GM21529 (cell line): Measurements from ENCODE around the gene FLAD1.
A peak's percentile ranks its signal among the peaks of the same experiment; 100 is the strongest.

ENCODE experiments used
- ATAC-seq: cut with Tn5 transposase; IDR thresholded peaks from one replicate; pipeline ENCODE4 v1.9.1; 2021; ENCODE audit not compliant: unreplicated experiment

Gene FLAD1

GRCh38 chr1:154982897-154983648, at the start of gene FLAD1:
FLAD1 (plus strand) TSS chr1:154983344; CDS start chr1:154983695, 351 bp downstream.
- ATAC-seq: peak; percentile 98

DNA sequence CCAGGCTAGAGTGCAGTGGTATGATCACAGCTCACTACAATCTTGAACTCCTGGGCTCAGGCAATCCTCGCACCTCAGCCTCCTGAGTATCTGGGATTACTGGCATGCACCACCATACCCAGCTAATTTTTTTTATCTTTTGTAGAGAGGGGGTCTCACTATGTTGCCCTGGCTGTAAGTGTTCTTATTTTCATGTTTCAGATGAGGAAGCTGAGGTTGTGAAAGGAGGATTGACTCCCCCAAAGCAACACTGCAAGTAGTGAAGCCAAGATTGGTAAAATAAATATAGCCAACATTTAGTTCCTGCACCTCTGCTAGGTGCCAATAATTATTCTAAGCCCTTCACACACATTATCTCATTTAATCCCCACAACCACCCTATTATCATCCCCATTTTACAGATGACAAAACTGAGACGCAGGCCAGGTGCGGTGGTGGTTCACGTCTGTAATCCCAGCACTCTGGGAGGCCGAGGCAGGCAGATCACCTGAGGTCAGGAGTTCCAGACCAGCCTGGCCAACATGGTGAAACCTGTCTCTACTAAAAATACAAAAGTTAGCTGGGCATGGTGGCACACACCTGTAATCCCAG, 48.7 kb upstream of the FLAD1 start:
- no peak for ATAC-seq

DNA sequence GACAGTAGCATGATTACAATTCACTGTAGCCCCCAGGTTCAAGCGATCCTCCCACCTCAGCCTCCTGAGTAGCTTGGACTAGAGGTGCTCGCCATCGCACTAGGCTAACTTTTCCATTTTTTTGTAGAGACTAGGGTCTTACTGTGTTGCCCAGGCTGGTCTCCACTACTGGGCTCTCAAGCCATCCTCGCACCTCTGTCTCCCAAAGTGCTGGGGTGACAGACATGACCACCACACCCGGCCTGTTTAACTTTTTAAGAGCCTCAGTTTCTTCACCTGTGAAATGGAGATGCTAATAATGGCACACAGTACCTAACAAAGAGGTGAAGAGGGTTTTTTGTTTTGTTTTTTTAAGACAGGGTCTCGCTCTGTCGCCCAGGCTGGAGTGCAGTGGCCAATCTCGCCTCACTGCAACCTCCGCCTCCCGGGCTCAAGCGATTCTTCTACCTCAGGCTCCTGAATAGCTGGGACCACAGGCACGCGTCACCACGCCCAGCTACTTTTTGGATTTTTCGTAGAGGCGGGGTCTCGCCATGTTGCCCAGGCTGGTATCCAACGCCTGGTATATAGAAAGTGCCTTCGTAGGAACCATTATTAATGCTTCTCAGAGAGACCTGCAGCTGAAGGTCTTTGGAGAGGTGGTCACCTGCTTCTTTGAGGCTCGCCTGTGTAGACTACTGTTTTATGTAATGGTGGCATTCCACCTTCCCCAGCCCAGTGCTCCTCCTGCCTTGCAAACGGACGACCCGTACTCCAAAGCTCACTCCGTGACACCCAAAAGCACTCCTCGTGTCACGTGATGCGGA, 47.2 kb upstream of the FLAD1 start:
- ATAC-seq: no peak

GRCh38 chr1:154936555-154937084, 46.5 kb upstream of the FLAD1 start, which contains the start of gene PMVK:
PMVK (minus strand) TSS chr1:154936719; CDS start chr1:154936685, 34 bp downstream.
- ATAC-seq: peak; percentile 69

DNA sequence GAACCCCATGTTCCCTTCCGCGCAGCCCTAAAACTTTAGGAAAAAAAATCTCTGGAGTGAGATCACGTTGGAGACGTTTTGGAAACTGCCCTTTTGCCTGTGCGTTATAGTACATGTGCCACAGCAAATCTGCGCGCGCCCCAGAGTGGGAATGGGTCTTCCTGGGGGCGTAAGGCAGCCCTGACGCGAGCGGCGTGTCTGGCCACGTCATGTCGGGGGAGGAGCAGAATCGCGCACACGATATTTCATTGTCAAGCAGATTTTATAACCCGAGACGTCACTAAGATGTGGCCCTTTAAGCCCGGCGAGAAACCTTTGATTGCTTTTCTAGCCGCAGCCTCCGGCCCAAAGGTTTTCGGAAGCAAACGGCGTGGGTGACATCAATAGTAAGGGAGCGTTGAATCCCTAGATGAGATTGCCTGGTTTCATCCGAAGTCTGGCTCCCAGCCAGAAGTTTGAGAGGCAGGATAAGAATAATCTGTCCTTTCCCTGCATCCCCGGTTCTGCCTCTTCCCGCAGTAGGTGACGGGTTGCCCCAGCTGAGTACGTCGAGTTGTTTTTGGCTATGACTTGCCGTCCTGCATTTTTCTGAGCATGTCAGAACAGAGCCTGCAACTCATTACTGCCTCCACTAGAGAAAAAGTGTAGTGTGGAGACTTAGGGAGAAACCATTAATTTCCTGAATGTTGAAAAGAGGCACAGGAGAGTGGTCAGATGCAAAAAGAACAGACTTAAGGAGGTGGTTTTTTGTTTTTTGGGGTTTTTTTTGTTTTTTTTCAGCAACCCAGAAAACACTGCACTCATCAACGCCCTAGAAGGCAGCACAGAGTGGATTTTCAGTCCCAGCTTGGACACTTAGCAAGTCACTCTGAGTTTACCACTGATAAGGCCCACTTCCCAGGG, 45.8 kb upstream of the FLAD1 start:
- ATAC-seq: peak; percentile 48

- no peak for ATAC-seq
These were observed 45.2 kb upstream of the FLAD1 start for GRCh38 chr1:154937988-154938386.

- no peak for ATAC-seq
These were observed 44.3 kb upstream of the FLAD1 start for GRCh38 chr1:154938604-154939399.

DNA sequence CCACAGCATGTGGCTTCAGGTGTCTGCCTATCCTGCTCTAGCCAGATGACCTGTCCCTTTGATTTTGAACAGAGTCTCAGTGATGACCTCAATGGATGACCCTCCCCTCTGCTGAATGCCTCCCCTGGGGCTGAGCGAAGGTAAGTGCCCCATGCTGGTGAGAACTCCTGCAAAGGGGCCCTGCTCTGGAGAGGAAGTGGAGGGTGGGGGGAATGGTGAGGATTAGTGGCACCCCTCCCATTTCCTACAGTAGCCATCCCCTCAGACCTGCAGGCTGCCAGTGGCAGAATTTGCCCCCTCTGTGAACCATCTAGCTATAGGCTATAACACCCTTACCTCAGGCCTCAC, 43.0 kb upstream of the FLAD1 start:
- ATAC-seq: no peak

GRCh38 chr1:154940651-154941194, 42.4 kb upstream of the FLAD1 start:
- ATAC-seq: no peak

DNA sequence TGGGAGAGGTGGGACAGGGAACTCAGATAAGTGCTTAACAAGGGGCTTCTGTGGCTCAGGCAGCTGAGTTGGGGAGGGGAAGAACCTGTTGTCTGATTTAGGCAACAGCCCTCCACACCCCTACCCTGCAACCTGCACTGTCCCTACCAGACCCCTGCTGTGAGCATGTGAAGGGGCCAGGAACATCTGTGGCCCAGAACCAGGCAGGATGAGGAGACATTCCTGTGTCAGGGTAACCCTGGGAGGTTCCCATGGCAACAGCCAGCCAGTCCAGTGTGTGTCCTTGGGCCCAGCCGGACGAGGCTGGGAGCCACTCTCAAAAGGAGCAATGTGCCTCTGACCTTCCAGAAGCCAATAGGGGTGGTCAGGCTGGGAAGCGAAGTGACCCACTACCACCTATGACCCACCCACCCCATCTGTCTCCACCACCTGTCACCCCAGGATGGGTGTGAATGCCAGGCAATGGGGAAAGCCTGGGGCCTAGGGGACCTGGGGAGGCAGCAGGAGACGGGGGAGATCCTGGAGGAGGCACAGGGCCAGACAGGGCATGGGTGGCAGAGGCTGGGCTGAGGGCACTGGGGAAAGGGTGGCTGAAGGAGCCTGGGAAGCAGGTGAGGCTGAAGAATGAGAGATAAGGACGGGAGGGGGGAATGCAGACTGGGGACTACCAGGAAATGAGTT, 41.7 kb upstream of the FLAD1 start:
- no peak for ATAC-seq

DNA sequence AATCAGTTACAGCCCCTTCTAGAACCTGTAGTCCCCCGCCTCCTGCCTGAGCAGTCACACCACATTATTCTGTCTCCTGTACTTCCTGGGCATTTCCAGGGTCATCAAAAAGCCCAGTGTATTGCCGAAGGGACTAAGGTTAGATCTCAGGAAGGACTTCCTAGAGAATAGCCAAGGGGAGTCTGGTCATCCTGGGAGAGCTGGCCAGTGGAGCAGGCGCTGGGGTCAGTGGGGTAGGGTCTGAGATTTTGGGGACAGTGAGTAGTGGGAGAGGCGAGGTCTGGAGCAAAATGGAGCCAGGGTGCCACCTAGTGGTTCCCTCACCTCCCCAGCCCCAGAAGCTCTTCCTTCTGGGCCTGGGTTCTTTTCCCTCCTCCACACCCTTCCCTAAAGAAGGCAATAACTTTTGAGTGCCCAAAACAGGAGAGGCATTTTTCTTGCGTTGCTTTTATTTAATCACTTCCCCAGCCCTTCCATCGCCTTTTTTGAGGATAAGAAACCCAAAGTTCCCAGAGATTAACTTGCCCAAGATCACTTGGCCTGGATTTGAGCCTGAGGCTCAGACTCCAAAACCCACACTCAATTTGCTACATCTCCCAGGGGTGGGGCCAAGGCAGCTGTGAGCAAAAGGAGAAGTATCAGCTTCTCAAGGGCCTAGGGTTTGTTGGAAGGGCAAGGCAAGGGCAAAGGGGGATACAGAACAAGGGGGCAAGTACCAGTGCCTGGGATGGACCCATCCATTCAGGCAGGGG, 39.3 kb upstream of the FLAD1 start:
- ATAC-seq: no peak

GRCh38 chr1:154944401-154945159, 38.6 kb upstream of the FLAD1 start:
- ATAC-seq: no peak

DNA sequence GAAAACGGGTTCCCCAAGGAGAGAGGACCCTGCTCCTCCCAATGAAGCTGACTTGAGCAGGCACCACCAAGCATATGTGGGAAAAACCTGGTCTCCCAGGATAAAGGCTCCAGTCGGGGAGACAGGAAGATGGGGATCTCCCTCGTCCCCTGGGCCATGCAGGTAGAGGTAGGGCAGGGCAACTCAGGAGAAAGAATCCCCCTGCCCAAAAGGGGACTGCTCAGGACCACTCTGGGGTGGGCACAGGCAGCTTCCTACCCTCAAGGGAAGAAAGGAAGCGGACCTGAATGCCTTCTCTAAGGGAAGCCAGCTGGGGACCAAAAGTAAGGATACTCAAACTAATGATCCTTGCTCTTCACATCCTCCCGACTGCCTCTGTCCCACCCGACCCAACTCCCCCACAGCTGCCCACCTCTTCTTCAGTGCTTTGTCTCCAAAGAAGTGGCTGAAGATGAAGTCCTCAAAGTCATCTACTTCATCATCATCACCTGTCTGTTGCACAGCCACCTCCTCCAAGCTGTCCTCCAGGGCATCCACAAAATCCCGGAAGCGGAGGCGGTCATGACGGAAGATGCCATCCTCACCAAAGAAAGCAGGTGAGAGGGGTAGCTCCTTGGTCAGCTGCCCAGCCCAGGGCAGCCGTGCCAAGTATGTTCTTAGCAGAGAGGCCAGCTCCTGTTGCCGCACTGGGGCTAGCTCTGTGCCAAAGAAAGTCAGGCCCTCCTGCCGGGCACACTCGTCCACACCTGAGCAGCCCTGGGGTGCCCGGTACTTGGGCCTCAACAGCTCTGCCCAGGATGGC, 37.8 kb upstream of the FLAD1 start:
- ATAC-seq: no peak

GRCh38 chr1:154945962-154946850, 36.9 kb upstream of the FLAD1 start:
- no peak for ATAC-seq

DNA sequence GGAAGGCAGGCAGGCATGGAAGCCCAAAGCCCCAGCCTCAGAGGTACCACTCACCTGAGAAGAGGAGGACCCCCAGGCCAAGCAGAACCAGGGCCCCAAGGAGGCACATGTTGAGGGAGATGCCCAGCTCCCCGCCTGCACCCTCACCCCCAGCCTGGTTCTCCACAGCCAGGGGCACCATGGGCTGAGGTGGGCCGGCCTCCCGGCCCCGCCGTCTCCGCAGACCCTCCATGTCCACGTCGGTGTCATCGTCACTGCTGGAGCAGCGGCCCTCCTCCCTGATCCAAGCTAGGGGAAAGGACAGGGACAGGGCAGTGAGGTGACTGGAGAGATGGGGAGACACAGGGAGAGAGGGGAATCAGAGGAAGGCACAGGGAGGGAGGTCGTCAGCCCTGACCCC, 35.1 kb upstream of the FLAD1 start:
- no peak for ATAC-seq
